CD14-positive monocyte (primary cell): Measurements from ENCODE around the gene BBLN. TPM values are rescaled to one million over a fixed set of nuclear protein-coding genes. Genes with fewer than 3 reads are reported as not detected.
A peak's percentile ranks its signal among the peaks of the same experiment; 100 is the strongest.

ENCODE experiments used
- DNase-seq, 3 donors: peaks; one replicate each; pipeline ENCODE4 v3.0.0-alpha.2; 2011 to 2022
- H2AFZ ChIP-seq: 2 replicates; pipeline ENCODE4 v1.6.0; 2012; ENCODE audit warnings: mild to moderate bottlenecking, low read depth, low read length, inconsistent platforms; ENCODE audit not compliant: insufficient read depth, poor library complexity, severe bottlenecking
- H3K27ac ChIP-seq, 2 donors: 1 replicate in 1 of 2; 2 replicates in 1 of 2; pipeline ENCODE4 v1.5.1; 2012 to 2013; ENCODE audit warnings: low read length in 2 of 2, control low read depth in 1 of 2, inconsistent platforms in 1 of 2, low read depth in 1 of 2, mild to moderate bottlenecking in 1 of 2
- H3K27me3 ChIP-seq, 2 donors: one replicate each; pipeline versions ENCODE4 v1.6.0 to v1.6.1; 2011 to 2013; ENCODE audit warnings: low read length in 2 of 2; ENCODE audit not compliant: control insufficient read depth in 2 of 2, insufficient read depth in 2 of 2
- H3K36me3 ChIP-seq, 2 donors: replicated peaks in 1 of 2; 1 replicate in 1 of 2; 2 replicates in 1 of 2; pipeline versions ENCODE4 v1.5.1 to v1.6.1; 2012 to 2013; ENCODE audit warnings: low read length in 2 of 2, control low read depth in 1 of 2, inconsistent platforms in 1 of 2, mild to moderate bottlenecking in 1 of 2; ENCODE audit not compliant: insufficient read depth in 2 of 2, control insufficient read depth in 1 of 2
- H3K4me1 ChIP-seq, 2 donors: 1 replicate in 1 of 2; 2 replicates in 1 of 2; pipeline versions ENCODE4 v1.5.1 to v1.6.1; 2012 to 2013; ENCODE audit warnings: low read length in 2 of 2, control low read depth in 1 of 2, inconsistent platforms in 1 of 2, mild to moderate bottlenecking in 1 of 2, moderate library complexity in 1 of 2; ENCODE audit not compliant: insufficient read depth in 2 of 2, control insufficient read depth in 1 of 2
- H3K4me2 ChIP-seq: replicated peaks from 2 replicates; pipeline ENCODE3; 2012; ENCODE audit warnings: low read length, moderate library complexity, mild to moderate bottlenecking; ENCODE audit not compliant: poor library complexity, severe bottlenecking; ENCODE audit errors: extremely low read depth
- H3K4me3 ChIP-seq, 3 experiments: fragments of 200-600 bp in 1 of 3; sonication (generic) in 1 of 3; replicated peaks in 1 of 3; 1 replicate in 2 of 3; 2 replicates in 1 of 3; pipeline ENCODE4 v1.5.1; 2011 to 2013; ENCODE audit warnings: low read length in 3 of 3, mild to moderate bottlenecking in 3 of 3, control low read depth in 2 of 3, low read depth in 2 of 3, inconsistent platforms in 1 of 3, moderate library complexity in 1 of 3
- H3K79me2 ChIP-seq: 2 replicates; pipeline ENCODE4 v1.6.0; 2012; ENCODE audit warnings: mild to moderate bottlenecking, control low read depth, inconsistent platforms, low read length, moderate library complexity; ENCODE audit not compliant: insufficient read depth
- H3K9ac ChIP-seq: 2 replicates; pipeline ENCODE4 v1.6.0; 2017; ENCODE audit warnings: low read length, mild to moderate bottlenecking; ENCODE audit not compliant: insufficient read depth, poor library complexity, severe bottlenecking
- H3K9me3 ChIP-seq, 2 donors: replicated peaks in 1 of 2; 1 replicate in 1 of 2; 2 replicates in 1 of 2; pipeline versions ENCODE4 v1.5.1 to v1.6.1; 2012 to 2013; ENCODE audit warnings: low read length in 2 of 2, control low read depth in 1 of 2; ENCODE audit not compliant: control insufficient read depth in 1 of 2, insufficient read depth in 1 of 2
- H4K20me1 ChIP-seq: 2 replicates; pipeline ENCODE4 v1.6.0; 2012; ENCODE audit warnings: mild to moderate bottlenecking, low read length, control low read depth, moderate library complexity; ENCODE audit not compliant: insufficient read depth
- H3K27ac Mint-ChIP-seq, 7 donors: one replicate each; pipeline ENCODE4 v1.8.0; 2020; ENCODE audit warnings: mild to moderate bottlenecking in 7 of 7, mixed read lengths in 7 of 7, moderate library complexity in 6 of 7, inconsistent platforms in 2 of 7
- H3K27me3 Mint-ChIP-seq, 3 donors: one replicate each; pipeline ENCODE4 v1.8.0; 2021 to 2022; ENCODE audit warnings: low read depth in 3 of 3, mild to moderate bottlenecking in 3 of 3, mixed read lengths in 3 of 3, moderate library complexity in 3 of 3, inconsistent platforms in 1 of 3
- H3K36me3 Mint-ChIP-seq, 2 donors: one replicate each; pipeline ENCODE4 v1.8.0; 2020; ENCODE audit warnings: mixed read lengths in 2 of 2, inconsistent platforms in 1 of 2, mild to moderate bottlenecking in 1 of 2
- H3K4me1 Mint-ChIP-seq: one replicate; pipeline ENCODE4 v1.8.0; 2020; ENCODE audit warnings: mild to moderate bottlenecking, mixed read lengths
- H3K4me3 Mint-ChIP-seq, 2 donors: one replicate each; pipeline ENCODE4 v1.8.0; 2020; ENCODE audit warnings: mild to moderate bottlenecking in 2 of 2, mixed read lengths in 2 of 2, moderate library complexity in 1 of 2
- H3K9me3 Mint-ChIP-seq, 7 donors: one replicate each; pipeline ENCODE4 v1.8.0; 2020 to 2022; ENCODE audit warnings: mixed read lengths in 7 of 7, mild to moderate bottlenecking in 6 of 7, moderate library complexity in 6 of 7, inconsistent platforms in 2 of 7
- CTCF ChIP-seq: fragments of 200-600 bp; IDR thresholded peaks from one replicate; pipeline ENCODE4 v1.8.0; 2022; ENCODE audit warnings: antibody characterized with exemption, mild to moderate bottlenecking
- WGBS: methylation state at CpG from one replicate; pipeline ENCODE4 v1.1.5; 2013; ENCODE audit warnings: missing lambda C conversion rate; ENCODE audit not compliant: insufficient coverage; 5-methylcytosine and 5-hydroxymethylcytosine counted together
- intact Hi-C, 2 donors: fragments of 100-400 bp; cut with micrococcal nuclease; formaldehyde crosslinking; loops; one replicate each; pipeline versions ENCODE4 v1.15.0 to v1.15.1; 2023
- polyA plus RNA-seq, 3 donors: library from polyadenylated mRNA; depleted of rRNA in 1 of 3; unstranded in 2 of 3; stranded (reverse) in 1 of 3; fragments of 300-500 nt in 2 of 3; fragments of >200 nt in 1 of 3; fragmentation: Illumina TruSeq in 2 of 3; gene quantifications; 1 replicate in 2 of 3; 2 replicates in 1 of 3; pipeline ENCODE4 v1.2.3, GENCODE V29; 2012 to 2021

Gene BBLN
- polyA plus RNA-seq, 3 donors = 51.5 to 74.8 (median 54.5) TPM

GRCh38 chr9:128127990-128128835 lies 31.9 kb upstream of the BBLN start:
- Histone ChIP-seq H3K27me3 (peaks cover 0 to 3% of the 10 kb centered on the region in 2 donors), H3K4me2 (peak overlapping the region; percentile 98), H3K4me3 (peak overlapping the region; percentile 71 to 97 (median 94)), H4K20me1 (peaks cover 24% of the 10 kb centered on the region), H3K79me2 (peaks cover 5% of the 10 kb centered on the region), H2AFZ (peak overlapping the region; percentile 95), H3K36me3 (peaks cover 7 to 16% of the 10 kb centered on the region in 2 donors), H3K27ac (peak overlapping the region; percentile 88 to 93), H3K4me1 (peaks cover 33 to 45% of the 10 kb centered on the region in 2 donors), H3K9ac (peak overlapping the region; percentile 88), H3K9me3 (no peaks in the 10 kb centered on the region)
- TF ChIP-seq CTCF = no peak
- H3K9me3 Mint-ChIP-seq = peaks cover 0 to 5% (median 0%) of the 10 kb centered on the region in 7 donors
- intact Hi-C loops = no loop called here
- WGBS = under 1% methylated on average over 68 of the region's 82 CpGs
- H3K4me1 Mint-ChIP-seq = peaks cover 34% of the 10 kb centered on the region
- H3K27me3 Mint-ChIP-seq = peaks cover 0 to 8% (median 4%) of the 10 kb centered on the region in 3 donors
- H3K4me3 Mint-ChIP-seq = peak overlapping the region; percentile 98 to 99
- H3K36me3 Mint-ChIP-seq = peaks cover 8 to 24% of the 10 kb centered on the region in 2 donors
- peak overlapping the region; percentile 90 to 99 (median 98) for H3K27ac Mint-ChIP-seq
- peak; percentile 66 to 82 (median 73) for DNase-seq

- peaks cover 0 to 8% of the 10 kb centered on the region in 2 donors for H3K36me3 ChIP-seq
- peaks cover 34% of the 10 kb centered on the region for H3K4me1 Mint-ChIP-seq
- H3K27ac ChIP-seq = peak overlapping the region in 1 of 2 donors; percentile 93
- H3K9ac ChIP-seq = peak overlapping the region; percentile 88
- H3K9me3 Mint-ChIP-seq = peaks cover 0 to 5% (median 0%) of the 10 kb centered on the region in 7 donors
- peaks cover 33 to 45% of the 10 kb centered on the region in 2 donors for H3K4me1 ChIP-seq
- peaks cover 24% of the 10 kb centered on the region for H4K20me1 ChIP-seq
- 77% methylated on average over 18 of the region's 29 CpGs for WGBS
- DNase-seq = no peak
- peak overlapping the region in 6 of 7 donors; percentile 87 to 99 (median 94) for H3K27ac Mint-ChIP-seq
- peaks cover 0 to 16% of the 10 kb centered on the region in 2 donors for H3K36me3 Mint-ChIP-seq
- peak overlapping the region; percentile 95 for H2AFZ ChIP-seq
- peak overlapping the region; percentile 98 to 99 for H3K4me3 Mint-ChIP-seq
- peaks cover 0 to 8% (median 4%) of the 10 kb centered on the region in 3 donors for H3K27me3 Mint-ChIP-seq
- peaks cover 0 to 3% of the 10 kb centered on the region in 2 donors for H3K27me3 ChIP-seq
- H3K4me2 ChIP-seq = peak overlapping the region; percentile 98
- no peak for TF ChIP-seq CTCF
- peaks cover 5% of the 10 kb centered on the region for H3K79me2 ChIP-seq
- H3K4me3 ChIP-seq = peak overlapping the region; percentile 71 to 97 (median 94)
- intact Hi-C loops = no loop called here
- no peaks in the 10 kb centered on the region for H3K9me3 ChIP-seq
Measured at GRCh38 chr9:128128836-128129590, 31.1 kb upstream of the BBLN start.
